ENCODE measurements around the gene DPY30.
A peak's percentile ranks its signal among the peaks of the same experiment; 100 is the strongest.
"Not testable (repeated sequence)": the region's sequence is repeated elsewhere in the genome, so short reads cannot be mapped to it uniquely, and the experiment has no call there.

The DPY30 gene

GRCh38 chr2:32060266-32060665, 20.7 kb upstream of the DPY30 start:
- TF ChIP-seq POU2F2 (IDR thresholded peaks at IDR 0.05; ENCODE audit: low read depth, low read length) (no peak), PAX5 (IDR thresholded peaks at IDR 0.05; ENCODE audit: insufficient read depth, low read length, severe bottlenecking) (no peak), POLR2A (IDR thresholded peaks at IDR 0.05; ENCODE audit: low read depth, low read length) (no peak), SPI1 (IDR thresholded peaks at IDR 0.05; ENCODE audit: low read depth, low read length) (no peak), TAF1 (IDR thresholded peaks at IDR 0.05; ENCODE audit: low read depth, low read length) (no peak), POLR2AphosphoS5 (IDR thresholded peaks at IDR 0.05; ENCODE audit: low read depth, low read length) (no peak)
- FAIRE-seq (no peak), DNase-seq (ENCODE audit: insufficient read length, low spot score) (no peak)

GRCh38 chr2:32058130-32058529, 18.5 kb upstream of the DPY30 start:
- FAIRE-seq (no peak), DNase-seq (ENCODE audit: insufficient read length, low spot score) (no peak)
- TF ChIP-seq SPI1 (IDR thresholded peaks at IDR 0.05; ENCODE audit: low read depth, low read length) = no peak
- TF ChIP-seq TAF1 (IDR thresholded peaks at IDR 0.05; ENCODE audit: low read depth, low read length) = no peak
- TF ChIP-seq POU2F2 (IDR thresholded peaks at IDR 0.05; ENCODE audit: low read depth, low read length) = no peak
- TF ChIP-seq POLR2A (IDR thresholded peaks at IDR 0.05; ENCODE audit: low read depth, low read length) = no peak

GRCh38 chr2:32054583-32054982, 15.0 kb upstream of the DPY30 start:
- not testable (repeated sequence) for FAIRE-seq; DNase-seq (ENCODE audit: insufficient read length, low spot score)

GRCh38 chr2:32051836-32052439, 12.3 kb upstream of the DPY30 start:
- FAIRE-seq = no peak
- TF ChIP-seq POLR2AphosphoS5 (IDR thresholded peaks at IDR 0.05; ENCODE audit: low read depth, low read length) = no peak
- no peak for TF ChIP-seq SPI1 (IDR thresholded peaks at IDR 0.05; ENCODE audit: low read depth, low read length)
- no peak for TF ChIP-seq POU2F2 (IDR thresholded peaks at IDR 0.05; ENCODE audit: low read depth, low read length)
- no peak for TF ChIP-seq POLR2A (IDR thresholded peaks at IDR 0.05; ENCODE audit: low read depth, low read length)
- TF ChIP-seq TAF1 (IDR thresholded peaks at IDR 0.05; ENCODE audit: low read depth, low read length) = no peak
- no peak for TF ChIP-seq PAX5 (IDR thresholded peaks at IDR 0.05; ENCODE audit: insufficient read depth, low read length, severe bottlenecking)

GRCh38 chr2:32043561-32043960, 4.0 kb upstream of the DPY30 start:
- no peak for DNase-seq (ENCODE audit: insufficient read length, low spot score)
- TF ChIP-seq SPI1 (IDR thresholded peaks at IDR 0.05; ENCODE audit: low read depth, low read length) = no peak
- no peak for TF ChIP-seq PAX5 (IDR thresholded peaks at IDR 0.05; ENCODE audit: insufficient read depth, low read length, severe bottlenecking)
- no peak for TF ChIP-seq POLR2AphosphoS5 (IDR thresholded peaks at IDR 0.05; ENCODE audit: low read depth, low read length)
- no peak for TF ChIP-seq TAF1 (IDR thresholded peaks at IDR 0.05; ENCODE audit: low read depth, low read length)
- TF ChIP-seq POLR2A (IDR thresholded peaks at IDR 0.05; ENCODE audit: low read depth, low read length) = no peak
- no peak for TF ChIP-seq POU2F2 (IDR thresholded peaks at IDR 0.05; ENCODE audit: low read depth, low read length)
- FAIRE-seq = no peak

More at GRCh38 chr2:32051836-32052439, 12.3 kb upstream of the DPY30 start:
- DNase-seq (ENCODE audit: insufficient read length, low spot score) = no peak

- TF ChIP-seq SPI1 (IDR thresholded peaks at IDR 0.05; ENCODE audit: low read depth, low read length) = peak; percentile 1; the same call in 1 of the 2 replicates
- DNase-seq (ENCODE audit: insufficient read length, low spot score); FAIRE-seq: not testable (repeated sequence)
These were observed 5.3 kb downstream of the DPY30 start for GRCh38 chr2:32034198-32034887.

- not testable (repeated sequence) for FAIRE-seq; DNase-seq (ENCODE audit: insufficient read length, low spot score)
These were observed 20.7 kb downstream of the DPY30 start for GRCh38 chr2:32018789-32019482.

- FAIRE-seq = no peak
- no peak for DNase-seq (ENCODE audit: insufficient read length, low spot score)
- TF ChIP-seq POU2F2 (IDR thresholded peaks at IDR 0.05; ENCODE audit: low read depth, low read length) (no peak), SPI1 (IDR thresholded peaks at IDR 0.05; ENCODE audit: low read depth, low read length) (no peak), PAX5 (IDR thresholded peaks at IDR 0.05; ENCODE audit: insufficient read depth, low read length, severe bottlenecking) (no peak), POLR2A (IDR thresholded peaks at IDR 0.05; ENCODE audit: low read depth, low read length) (no peak), POLR2AphosphoS5 (IDR thresholded peaks at IDR 0.05; ENCODE audit: low read depth, low read length) (no peak), TAF1 (IDR thresholded peaks at IDR 0.05; ENCODE audit: low read depth, low read length) (no peak)
These were observed 26.7 kb downstream of the DPY30 start for GRCh38 chr2:32012872-32013271.

GRCh38 chr2:32011485-32011960, 28.1 kb downstream of the DPY30 start:
- DNase-seq (ENCODE audit: insufficient read length, low spot score) (no peak), FAIRE-seq (no peak)
- TF ChIP-seq POU2F2 (IDR thresholded peaks at IDR 0.05; ENCODE audit: low read depth, low read length) = no peak
- TF ChIP-seq POLR2A (IDR thresholded peaks at IDR 0.05; ENCODE audit: low read depth, low read length) = no peak
- no peak for TF ChIP-seq POLR2AphosphoS5 (IDR thresholded peaks at IDR 0.05; ENCODE audit: low read depth, low read length)
- no peak for TF ChIP-seq PAX5 (IDR thresholded peaks at IDR 0.05; ENCODE audit: insufficient read depth, low read length, severe bottlenecking)
- peak; percentile 65 for TF ChIP-seq SPI1 (IDR thresholded peaks at IDR 0.05; ENCODE audit: low read depth, low read length)

Measured in GM12891 (cell line).